Testis (tissue), 3 donors: Measurements from ENCODE around the gene ITGAE. TPM values are rescaled to one million over a fixed set of nuclear protein-coding genes. Genes with fewer than 3 reads are reported as not detected.
"Not testable (repeated sequence)": the region's sequence is repeated elsewhere in the genome, so short reads cannot be mapped to it uniquely, and the experiment has no call there.

ENCODE experiments used
- DNase-seq: peaks from one replicate; pipeline ENCODE4 v3.0.0-alpha.2; 2019
- H3K27ac ChIP-seq, 2 donors: fragments of 200-600 bp; sonication (generic); one replicate each; pipeline ENCODE4 v1.5.1; 2019
- H3K27me3 ChIP-seq: fragments of 200-600 bp; sonication (generic); one replicate; pipeline ENCODE4 v1.5.1; 2019
- H3K36me3 ChIP-seq: fragments of 200-600 bp; sonication (generic); one replicate; pipeline ENCODE4 v1.5.1; 2017; ENCODE audit warnings: low read depth; ENCODE audit errors: missing control alignments
- H3K4me1 ChIP-seq: fragments of 200-600 bp; sonication (generic); one replicate; pipeline ENCODE4 v1.5.1; 2019
- H3K4me3 ChIP-seq, 2 donors: fragments of 200-600 bp; sonication (generic); one replicate each; pipeline ENCODE4 v1.5.1; 2017 to 2019
- H3K9me3 ChIP-seq: fragments of 200-600 bp; sonication (generic); one replicate; pipeline ENCODE4 v1.5.1; 2017
- CTCF ChIP-seq, 3 experiments: fragments of 450-650 bp in 2 of 3; fragments of 200-600 bp in 1 of 3; sonication (generic) in 1 of 3; IDR thresholded peaks; one replicate each; pipeline ENCODE4 v1.5.1; 2016 to 2019; ENCODE audit warnings: antibody characterized with exemption in 3 of 3, mild to moderate bottlenecking in 2 of 3, moderate library complexity in 1 of 3
- POLR2A ChIP-seq: fragments of 450-650 bp; IDR thresholded peaks from one replicate; pipeline ENCODE4 v1.6.1; 2017; ENCODE audit warnings: antibody characterized with exemption, mild to moderate bottlenecking, moderate library complexity
- WGBS, 2 donors: methylation state at CpG; one replicate each; pipeline ENCODE4 v1.1.5; 2018; 5-methylcytosine and 5-hydroxymethylcytosine counted together
- intact Hi-C: fragments of 100-400 bp; cut with DNase I; formaldehyde crosslinking; loops from one replicate; pipeline ENCODE4 v1.15.1; 2023; ENCODE audit warnings: low total_unique reads
- polyA plus RNA-seq: library from polyadenylated mRNA; stranded (reverse); fragments of 350-450 nt; fragmentation: Illumina TruSeq; extraction: RNeasy Lipid Tissue Mini Kit (QIAGEN cat#74804); gene quantifications from one replicate; pipeline ENCODE4 v1.2.3, GENCODE V29; 2014; ENCODE audit warnings: low read depth, low replicate concordance; ENCODE audit not compliant: insufficient read depth
- total RNA-seq, 2 donors: library from RNA; depleted of rRNA; stranded (reverse); fragments of >200 nt; gene quantifications; one replicate each; pipeline ENCODE4 v1.2.3, GENCODE V29; 2016

ITGAE gene
- total and polyA plus RNA-seq, 3 donors from 2014 or later: 13.1 to 46.7 (median 16.1) TPM

DNA sequence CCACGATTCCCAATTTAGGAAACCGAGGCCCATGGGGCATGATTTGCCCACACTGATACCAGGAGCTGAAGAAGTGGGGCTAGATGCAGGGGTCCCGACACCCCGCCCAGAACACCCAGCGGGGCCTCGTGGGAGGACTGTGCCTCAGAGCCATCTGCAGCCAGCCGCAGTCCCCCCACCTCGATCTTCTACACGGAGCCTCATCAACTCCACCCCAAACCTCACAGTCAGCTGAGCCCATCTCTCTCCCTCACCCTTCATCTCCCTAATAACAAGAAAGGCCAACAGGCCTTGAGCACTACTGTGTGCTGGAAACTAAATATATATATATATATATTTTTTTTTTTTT is 4.2 kb downstream of the ITGAE start:
- DNase-seq: no peak
- Histone ChIP-seq H3K4me3 (no peak overlapping the region), H3K27me3 (no peaks in the 10 kb centered on the region), H3K36me3 (no peaks in the 10 kb centered on the region), H3K27ac (no peak overlapping the region), H3K4me1 (peaks cover 12% of the 10 kb centered on the region), H3K9me3 (no peaks in the 10 kb centered on the region)
- TF ChIP-seq CTCF (IDR thresholded peaks at IDR 0.05) (no peak), POLR2A (no peak)
- WGBS, 2 donors: 94 to 95% methylated on average over 9 of the region's 9 CpGs
- intact Hi-C loops: no loop called here

- no peaks in the 10 kb centered on the region for H3K36me3 ChIP-seq
- DNase-seq: no peak
- intact Hi-C loops: no loop called here
- H3K27me3 ChIP-seq: no peaks in the 10 kb centered on the region
- H3K27ac ChIP-seq: no peak overlapping the region
- H3K9me3 ChIP-seq: no peaks in the 10 kb centered on the region
- 87 to 88% methylated on average over 13 to 14 of the region's 17 CpGs for WGBS, 2 donors
- TF ChIP-seq CTCF (IDR thresholded peaks at IDR 0.05) (no peak), POLR2A (no peak)
- H3K4me1 ChIP-seq: peaks cover 12% of the 10 kb centered on the region
- no peak overlapping the region for H3K4me3 ChIP-seq
These were observed 4.7 kb downstream of the ITGAE start for GRCh38 chr17:3796110-3796821.

DNA sequence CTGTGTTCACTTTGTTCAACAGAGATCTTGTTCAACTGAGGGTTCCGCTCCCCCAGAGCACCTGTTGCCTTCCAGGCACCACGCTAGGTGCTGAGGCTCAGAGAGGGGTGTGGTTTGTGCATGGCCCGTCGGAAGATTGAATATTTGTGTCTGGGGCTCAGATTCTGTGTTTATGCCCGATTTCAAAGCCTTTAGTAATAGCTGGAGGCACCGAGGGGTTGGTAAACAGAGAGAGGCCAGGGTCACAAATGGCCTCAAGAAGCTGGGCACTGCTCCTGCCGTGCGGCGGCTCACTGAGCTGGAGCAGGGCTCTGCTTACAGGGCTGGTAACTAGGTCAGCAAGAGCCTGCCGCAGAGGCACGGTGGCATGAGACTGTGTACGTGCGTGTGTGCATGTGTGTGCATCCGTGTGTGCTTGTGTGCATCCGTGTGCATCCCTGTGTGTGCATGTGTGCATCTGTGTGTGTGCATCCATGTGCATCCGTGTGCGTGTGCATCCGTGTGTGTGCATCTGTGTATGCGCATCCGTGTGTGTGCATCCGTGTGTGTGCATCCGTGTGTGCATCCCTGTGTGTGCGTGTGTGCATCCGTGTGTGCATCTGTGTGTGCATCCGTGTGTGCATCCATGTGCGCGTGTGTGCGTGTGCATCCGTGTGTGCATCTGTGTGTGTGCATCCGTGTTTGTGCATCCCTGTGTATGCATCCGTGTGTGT is 5.4 kb downstream of the ITGAE start:
- no peaks in the 10 kb centered on the region for H3K9me3 ChIP-seq
- TF ChIP-seq POLR2A: no peak
- no peak for TF ChIP-seq CTCF (IDR thresholded peaks at IDR 0.05)
- peaks cover 12% of the 10 kb centered on the region for H3K4me1 ChIP-seq
- H3K4me3 ChIP-seq: no peak overlapping the region
- no peak for DNase-seq
- no peaks in the 10 kb centered on the region for H3K27me3 ChIP-seq
- intact Hi-C loops: no loop called here
- WGBS, 2 donors: 75 to 78% methylated on average over 29 to 30 of the region's 31 CpGs
- H3K36me3 ChIP-seq: no peaks in the 10 kb centered on the region
- H3K27ac ChIP-seq: no peak overlapping the region

DNA sequence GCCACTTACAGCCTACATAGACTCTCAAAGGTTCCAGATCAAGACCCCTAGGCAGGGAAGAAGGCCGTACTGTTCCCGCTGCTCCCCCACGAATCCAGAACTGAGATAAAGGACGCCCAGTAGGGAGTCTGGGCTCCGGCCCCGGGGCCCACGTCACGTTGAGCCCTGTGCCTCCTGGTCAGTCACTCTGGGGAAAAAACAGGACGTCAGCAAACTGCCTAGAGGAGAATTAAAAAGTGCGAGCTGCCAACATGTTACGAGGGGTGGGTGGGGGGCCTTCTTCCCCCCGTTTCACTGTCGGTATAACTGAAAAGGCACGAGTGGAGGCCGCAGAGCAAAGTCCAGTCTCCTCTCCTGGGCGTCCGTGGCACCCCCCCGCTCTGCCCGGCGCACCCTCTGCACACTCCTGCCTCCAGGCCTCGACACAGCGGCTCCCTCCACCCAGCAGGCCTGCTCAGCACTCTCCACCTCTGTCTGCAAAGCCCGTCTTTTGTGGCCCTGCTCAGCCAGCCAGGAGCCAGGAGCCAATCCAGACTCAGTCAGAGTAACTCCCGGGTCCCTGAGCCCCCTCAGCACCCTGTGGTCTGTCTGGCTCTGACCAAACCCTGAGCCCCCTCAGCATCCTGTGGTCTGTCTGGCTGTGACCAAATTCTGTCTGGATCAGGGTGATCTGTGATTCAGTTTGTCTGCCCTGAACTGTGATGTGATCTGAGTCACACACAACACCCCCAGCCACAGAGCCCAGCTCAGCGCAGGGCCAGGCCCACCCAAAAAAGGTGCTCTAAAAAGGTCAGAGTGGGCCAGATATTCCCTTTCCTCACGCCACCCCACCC is 6.2 kb downstream of the ITGAE start:
- H3K36me3 ChIP-seq: no peaks in the 10 kb centered on the region
- DNase-seq: no peak
- H3K4me1 ChIP-seq: peaks cover 12% of the 10 kb centered on the region
- intact Hi-C loops: no loop called here
- H3K27ac ChIP-seq: no peak overlapping the region
- WGBS, 2 donors: 70 to 74% methylated on average over 24 to 26 of the region's 26 CpGs
- H3K4me3 ChIP-seq: no peak overlapping the region
- no peaks in the 10 kb centered on the region for H3K27me3 ChIP-seq
- no peaks in the 10 kb centered on the region for H3K9me3 ChIP-seq
- TF ChIP-seq POLR2A: no peak

GRCh38 chr17:3794152-3794551 is 6.8 kb downstream of the ITGAE start:
- H3K27ac ChIP-seq, intact Hi-C loops, H3K4me3 ChIP-seq, H3K9me3 ChIP-seq, DNase-seq, H3K27me3 ChIP-seq, H3K36me3 ChIP-seq: not testable (repeated sequence)
- H3K4me1 ChIP-seq: peaks cover 10% of the 10 kb centered on the region
- 91 to 94% methylated on average over 8 to 9 of the region's 9 CpGs for WGBS, 2 donors

GRCh38 chr17:3793258-3793657 is 7.7 kb downstream of the ITGAE start:
- H3K27ac ChIP-seq: not testable (repeated sequence)

More at GRCh38 chr17:3793258-3793657, 7.7 kb downstream of the ITGAE start:
- H3K9me3 ChIP-seq, intact Hi-C loops, H3K4me1 ChIP-seq, H3K4me3 ChIP-seq, H3K27me3 ChIP-seq, H3K36me3 ChIP-seq, DNase-seq: not testable (repeated sequence)
- 84 to 86% methylated on average over 7 of the region's 7 CpGs for WGBS, 2 donors
